NCI-H2107 treated with DMSO at 0.1 percent for 48 hours (cell line): ENCODE measurements around the gene SPINK9.
"Not testable (repeated sequence)": the region's sequence is repeated elsewhere in the genome, so short reads cannot be mapped to it uniquely, and the experiment has no call there.

Experiments
- DNase-seq: peaks from one replicate; lab custom pipeline; 2025; ENCODE audit not compliant: unreplicated experiment; lab: John Stamatoyannopoulos, UW

SPINK9 gene

GRCh38 chr5:148335259-148335658, at the start of gene SPINK9:
Gene SPINK9, plus strand, starts transcription at chr5:148335559. Its CDS starts 55 bp downstream, at chr5:148335614.
- no peak for DNase-seq

GRCh38 chr5:148290271-148291195, 44.8 kb upstream of the SPINK9 start:
- peak; percentile 1 for DNase-seq

DNA sequence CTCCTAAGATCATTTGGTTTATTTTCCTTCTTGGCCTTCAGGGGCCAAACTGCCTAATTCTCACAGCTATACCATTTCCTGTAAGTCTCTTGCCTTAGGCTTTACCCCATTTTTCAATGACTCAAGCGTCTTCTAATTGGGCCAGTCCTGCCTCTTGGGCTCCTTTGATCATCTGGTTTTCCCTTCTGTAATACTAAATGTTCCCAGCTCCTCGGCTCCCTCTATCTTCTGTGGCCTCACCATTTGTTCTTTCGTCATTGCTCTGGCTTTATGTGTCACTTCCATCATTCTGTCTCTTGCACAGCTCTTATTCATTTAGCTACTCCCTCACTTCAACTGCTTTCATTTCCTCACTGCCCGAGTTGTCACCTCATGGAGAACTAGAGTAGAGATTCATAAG, 37.6 kb upstream of the SPINK9 start:
- DNase-seq: no peak

GRCh38 chr5:148306446-148306845, 28.9 kb upstream of the SPINK9 start:
- DNase-seq: no peak

- DNase-seq: no peak
Measured at GRCh38 chr5:148309019-148309418, 26.3 kb upstream of the SPINK9 start.

DNA sequence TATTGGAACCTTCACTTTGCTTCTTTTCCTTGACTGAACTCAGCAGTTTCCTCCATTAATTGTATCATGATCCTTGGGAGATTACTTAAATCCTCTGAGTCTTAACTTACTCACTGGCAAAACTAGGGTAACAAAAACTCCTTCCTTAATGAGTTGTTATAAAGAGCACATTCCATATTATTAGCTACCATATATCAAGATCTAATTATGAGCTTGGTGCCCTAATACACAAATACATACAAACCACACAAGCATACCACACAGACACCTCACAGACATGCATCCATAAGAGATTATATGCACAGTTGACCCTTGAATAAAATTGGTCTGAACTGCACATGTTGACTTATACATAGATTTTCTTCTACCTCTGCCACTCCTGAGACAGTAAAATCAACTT, 25.6 kb upstream of the SPINK9 start:
- no peak for DNase-seq

GRCh38 chr5:148311484-148311883, 23.9 kb upstream of the SPINK9 start:
- no peak for DNase-seq

DNA sequence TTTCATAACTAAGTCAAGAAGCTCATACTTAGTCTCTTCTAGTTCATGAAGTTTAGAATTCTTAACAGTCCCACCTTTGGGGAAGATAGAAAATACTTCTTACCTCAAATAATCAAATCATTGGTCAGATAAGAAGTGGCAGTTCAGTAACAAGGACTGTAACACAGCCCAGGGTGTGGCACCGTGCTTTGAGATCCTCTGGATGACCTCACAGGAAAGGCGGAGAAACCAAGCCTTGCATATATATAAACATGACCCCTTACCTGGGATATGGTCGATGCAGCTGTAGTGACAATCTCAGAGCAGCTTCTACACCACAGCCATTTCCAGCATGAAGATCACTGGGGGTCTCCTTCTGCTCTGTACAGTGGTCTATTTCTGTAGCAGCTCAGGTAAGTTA, 23.2 kb upstream of the SPINK9 start, which contains the start of gene SPINK7:
Gene SPINK7 (plus strand): TSS at position 271 of the 400 bp plus-strand sequence. CDS start 61 bp downstream, at position 332.
- DNase-seq: no peak

- DNase-seq: no peak
Measured at GRCh38 chr5:148314187-148314586, 21.2 kb upstream of the SPINK9 start.

DNA sequence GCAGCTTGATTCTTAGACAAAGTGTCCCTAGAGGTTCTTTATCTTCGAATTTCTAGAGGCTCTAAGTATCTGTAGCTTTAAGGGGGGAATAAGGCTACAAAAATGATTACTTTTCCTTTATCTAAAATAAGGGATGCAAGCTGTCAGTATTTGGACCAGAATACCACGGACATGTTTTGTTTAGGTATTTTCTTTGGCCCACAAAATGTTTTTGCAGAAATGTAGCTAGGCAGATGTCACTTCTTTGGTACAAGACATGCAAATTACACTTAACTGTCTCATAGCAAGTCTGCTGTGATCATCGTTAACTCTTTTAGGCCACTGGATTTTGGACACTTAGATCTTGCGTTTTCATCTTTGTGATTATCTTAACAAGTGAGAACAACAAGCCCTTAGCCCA, 20.6 kb upstream of the SPINK9 start:
- no peak for DNase-seq

DNA sequence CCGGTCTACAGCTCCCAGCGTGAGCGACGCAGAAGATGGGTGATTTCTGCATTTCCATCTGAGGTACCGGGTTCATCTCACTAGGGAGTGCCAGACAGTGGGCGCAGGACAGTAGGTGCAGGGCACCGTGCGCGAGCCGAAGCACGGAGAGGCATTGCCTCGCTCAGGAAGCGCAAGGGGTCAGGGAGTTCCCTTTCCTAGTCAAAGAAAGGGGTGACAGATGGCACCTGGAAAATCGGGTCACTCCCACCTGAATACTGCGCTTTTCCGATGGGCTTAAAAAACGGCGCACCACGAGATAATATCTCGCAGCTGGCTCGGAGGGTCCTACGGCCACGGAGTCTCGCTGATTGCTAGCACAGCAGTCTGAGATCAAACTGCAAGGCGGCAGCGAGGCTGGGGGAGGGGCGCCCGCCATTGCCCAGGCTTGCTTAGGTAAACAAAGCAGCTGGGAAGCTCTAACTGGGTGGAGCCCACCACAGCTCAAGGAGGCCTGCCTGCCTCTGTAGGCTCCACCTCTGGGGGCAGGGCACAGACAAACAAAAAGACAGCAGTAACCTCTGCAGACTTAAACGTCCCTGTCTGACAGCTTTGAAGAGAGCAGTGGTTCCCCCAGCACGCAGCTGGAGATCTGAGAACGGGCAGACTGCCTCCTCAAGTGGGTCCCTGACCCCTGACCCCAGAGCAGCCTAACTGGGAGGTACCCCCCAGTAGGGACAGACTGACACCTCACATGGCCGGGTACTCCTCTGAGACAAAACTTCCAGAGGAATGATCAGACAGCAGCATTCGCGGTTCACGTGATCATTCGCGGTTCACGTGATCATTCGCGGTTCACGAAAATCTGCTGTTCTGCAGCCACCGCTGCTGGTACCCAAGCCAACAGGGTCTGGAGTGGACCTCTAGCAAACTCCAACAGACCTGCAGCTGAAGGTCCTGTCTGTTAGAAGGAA, 15.1 kb upstream of the SPINK9 start:
- not testable (repeated sequence) for DNase-seq

DNA sequence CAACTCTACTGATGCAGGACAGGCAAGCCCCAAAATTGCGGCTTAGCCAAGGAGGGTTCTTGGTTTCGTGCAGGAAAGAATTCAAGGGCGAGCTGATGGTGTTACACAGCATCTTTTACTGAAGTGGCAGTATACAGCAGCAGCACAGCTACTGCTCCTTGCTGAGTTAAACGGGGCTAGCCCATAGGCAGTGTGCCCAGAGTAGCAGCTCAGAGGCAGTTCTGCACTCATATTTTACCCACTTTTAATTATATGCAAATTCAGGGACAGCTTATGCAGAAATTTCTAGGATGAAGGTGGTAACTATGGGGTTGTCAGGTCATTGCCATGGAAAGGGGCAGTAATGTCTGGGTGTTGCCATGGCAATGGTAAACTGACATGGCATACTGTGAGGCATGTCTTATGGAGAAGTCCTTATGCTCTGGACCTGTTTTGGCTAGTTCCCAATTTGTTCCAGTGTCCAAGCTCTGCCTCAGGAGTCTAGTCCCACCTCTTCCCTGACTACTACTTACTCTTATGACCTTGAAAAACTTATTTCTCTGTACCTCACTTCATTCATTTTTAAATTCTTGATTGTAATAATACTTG, 2.0 kb upstream of the SPINK9 start:
- DNase-seq: no peak

DNA sequence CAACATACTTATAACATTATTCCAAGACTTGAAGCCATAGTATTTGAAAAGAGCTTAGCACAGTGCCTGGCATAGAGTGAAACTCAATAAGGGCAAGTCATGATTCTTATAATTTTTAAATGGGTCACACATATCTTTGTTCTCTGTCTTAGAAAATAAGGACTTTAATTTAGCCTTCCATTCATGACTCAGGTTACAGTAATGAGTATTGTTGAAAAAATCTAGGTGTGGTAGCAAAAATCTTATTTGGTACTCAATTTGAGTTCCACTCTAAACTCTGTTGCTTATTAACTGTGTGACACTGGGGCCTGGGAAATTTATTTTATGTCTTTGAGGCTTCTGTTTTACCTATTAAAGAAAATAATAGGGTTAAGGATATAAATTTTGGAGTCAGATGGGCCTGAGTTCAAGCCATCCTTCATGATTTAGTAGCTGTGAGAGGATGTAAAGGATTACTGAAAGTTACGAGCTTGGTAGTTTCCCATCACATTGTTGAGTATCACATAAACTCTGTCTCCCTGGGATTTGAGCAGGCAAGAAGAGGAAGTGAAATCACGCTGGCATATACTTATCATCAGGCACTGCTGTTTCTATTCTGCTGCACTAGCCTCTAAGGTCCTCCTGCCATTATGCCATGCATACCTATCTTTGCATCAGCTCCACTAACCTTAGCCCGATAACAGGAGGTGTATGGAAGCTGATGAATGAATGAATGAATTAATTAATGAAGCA, 1.5 kb downstream of the SPINK9 start:
- DNase-seq: no peak

GRCh38 chr5:148342371-148343045, 7.1 kb downstream of the SPINK9 start:
- DNase-seq: no peak

GRCh38 chr5:148343046-148343407, 7.7 kb downstream of the SPINK9 start:
- no peak for DNase-seq

DNA sequence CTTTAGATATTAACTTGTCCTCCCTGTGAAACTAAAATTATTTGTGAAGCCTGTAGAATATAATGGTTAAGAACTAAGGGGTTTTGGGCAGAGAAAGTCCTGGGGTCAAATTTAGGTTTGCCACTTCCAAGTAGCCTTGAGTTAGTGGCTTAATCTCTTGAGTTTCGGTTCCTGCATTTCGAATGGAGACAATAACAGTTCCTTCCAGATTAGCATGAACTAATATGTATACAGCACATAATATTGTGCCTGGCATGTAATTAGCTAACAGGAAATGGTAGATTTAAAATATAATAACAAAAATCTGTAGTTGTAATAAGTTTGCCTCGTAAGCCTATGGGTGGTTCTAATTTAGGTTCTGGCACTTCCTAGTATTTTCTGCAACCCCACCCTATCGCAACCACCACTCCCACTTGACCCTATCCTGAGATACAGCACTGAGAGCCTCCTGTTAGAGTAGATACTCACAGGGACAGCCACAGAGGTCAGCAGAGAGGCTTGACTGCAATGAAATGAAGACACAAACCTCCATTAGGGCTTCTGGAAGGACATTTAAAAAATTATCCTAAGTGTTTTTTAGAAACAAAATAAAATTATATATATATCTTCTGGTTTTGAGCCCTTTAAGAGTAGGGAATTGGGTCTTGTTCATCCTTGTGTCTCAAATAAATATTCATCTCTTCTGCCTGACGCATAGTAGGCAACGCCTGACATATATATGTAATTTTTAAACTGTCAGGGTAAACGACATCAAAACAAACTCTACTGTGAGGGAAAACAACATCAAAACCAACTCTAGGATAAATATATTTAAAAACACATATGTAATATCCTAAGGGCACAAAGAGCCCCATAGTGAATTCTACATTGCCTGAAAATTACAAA, 8.5 kb downstream of the SPINK9 start:
- no peak for DNase-seq

- no peak for DNase-seq
Measured at GRCh38 chr5:148347706-148348105, 12.3 kb downstream of the SPINK9 start.

DNA sequence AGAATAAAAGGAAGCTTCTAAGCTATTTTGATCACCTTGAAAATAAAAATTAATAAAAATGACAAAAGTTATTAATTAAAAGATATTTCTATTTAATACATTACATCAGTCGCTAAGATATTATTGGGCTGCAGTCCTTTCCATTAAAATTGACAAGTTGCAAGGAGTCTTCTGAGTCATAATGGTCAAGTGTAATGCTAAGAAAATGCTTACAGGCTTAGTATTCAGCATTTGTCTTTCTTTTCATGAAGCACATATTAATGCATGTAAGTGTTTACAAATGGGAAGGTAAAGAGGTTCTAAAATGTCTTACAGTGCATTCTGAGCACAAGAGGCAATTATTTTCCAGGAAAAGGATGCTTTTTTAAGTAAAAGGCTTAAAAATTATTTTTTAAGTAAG, 17.3 kb downstream of the SPINK9 start:
- DNase-seq: no peak

- no peak for DNase-seq
Measured at GRCh38 chr5:148353634-148354033, 18.3 kb downstream of the SPINK9 start.
